ENCODE data around the gene LHFPL4. TPM values are rescaled to one million over a fixed set of nuclear protein-coding genes. Genes with fewer than 3 reads are reported as not detected.

The LHFPL4 gene
- total and polyA plus RNA-seq, 2 of the 8 experiments (the other 6 are each of a cell fraction or from before 2014, with no cell fraction given), result 5.0 to 16.9 TPM

DNA sequence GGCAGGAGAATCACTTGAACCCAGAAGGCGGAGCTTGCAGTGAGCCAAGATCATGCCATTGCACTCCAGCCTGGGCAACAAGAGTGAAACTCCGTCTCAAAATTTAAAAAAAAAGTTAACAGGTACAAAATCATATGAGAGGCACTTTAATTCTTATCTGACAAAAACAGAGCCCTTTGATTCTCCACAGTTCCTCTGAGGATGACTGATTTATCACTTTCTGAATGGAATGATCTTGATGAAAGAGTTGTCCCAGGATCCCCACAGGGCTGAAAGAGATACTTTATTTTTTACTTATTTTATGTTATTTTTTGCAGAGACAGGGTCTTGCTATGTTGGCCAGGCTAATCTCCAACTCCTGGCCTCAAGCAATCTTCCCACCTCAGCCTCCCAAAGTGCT is 4.0 kb downstream of the LHFPL4 start (continued):
- TF ChIP-seq, protein P1, sequence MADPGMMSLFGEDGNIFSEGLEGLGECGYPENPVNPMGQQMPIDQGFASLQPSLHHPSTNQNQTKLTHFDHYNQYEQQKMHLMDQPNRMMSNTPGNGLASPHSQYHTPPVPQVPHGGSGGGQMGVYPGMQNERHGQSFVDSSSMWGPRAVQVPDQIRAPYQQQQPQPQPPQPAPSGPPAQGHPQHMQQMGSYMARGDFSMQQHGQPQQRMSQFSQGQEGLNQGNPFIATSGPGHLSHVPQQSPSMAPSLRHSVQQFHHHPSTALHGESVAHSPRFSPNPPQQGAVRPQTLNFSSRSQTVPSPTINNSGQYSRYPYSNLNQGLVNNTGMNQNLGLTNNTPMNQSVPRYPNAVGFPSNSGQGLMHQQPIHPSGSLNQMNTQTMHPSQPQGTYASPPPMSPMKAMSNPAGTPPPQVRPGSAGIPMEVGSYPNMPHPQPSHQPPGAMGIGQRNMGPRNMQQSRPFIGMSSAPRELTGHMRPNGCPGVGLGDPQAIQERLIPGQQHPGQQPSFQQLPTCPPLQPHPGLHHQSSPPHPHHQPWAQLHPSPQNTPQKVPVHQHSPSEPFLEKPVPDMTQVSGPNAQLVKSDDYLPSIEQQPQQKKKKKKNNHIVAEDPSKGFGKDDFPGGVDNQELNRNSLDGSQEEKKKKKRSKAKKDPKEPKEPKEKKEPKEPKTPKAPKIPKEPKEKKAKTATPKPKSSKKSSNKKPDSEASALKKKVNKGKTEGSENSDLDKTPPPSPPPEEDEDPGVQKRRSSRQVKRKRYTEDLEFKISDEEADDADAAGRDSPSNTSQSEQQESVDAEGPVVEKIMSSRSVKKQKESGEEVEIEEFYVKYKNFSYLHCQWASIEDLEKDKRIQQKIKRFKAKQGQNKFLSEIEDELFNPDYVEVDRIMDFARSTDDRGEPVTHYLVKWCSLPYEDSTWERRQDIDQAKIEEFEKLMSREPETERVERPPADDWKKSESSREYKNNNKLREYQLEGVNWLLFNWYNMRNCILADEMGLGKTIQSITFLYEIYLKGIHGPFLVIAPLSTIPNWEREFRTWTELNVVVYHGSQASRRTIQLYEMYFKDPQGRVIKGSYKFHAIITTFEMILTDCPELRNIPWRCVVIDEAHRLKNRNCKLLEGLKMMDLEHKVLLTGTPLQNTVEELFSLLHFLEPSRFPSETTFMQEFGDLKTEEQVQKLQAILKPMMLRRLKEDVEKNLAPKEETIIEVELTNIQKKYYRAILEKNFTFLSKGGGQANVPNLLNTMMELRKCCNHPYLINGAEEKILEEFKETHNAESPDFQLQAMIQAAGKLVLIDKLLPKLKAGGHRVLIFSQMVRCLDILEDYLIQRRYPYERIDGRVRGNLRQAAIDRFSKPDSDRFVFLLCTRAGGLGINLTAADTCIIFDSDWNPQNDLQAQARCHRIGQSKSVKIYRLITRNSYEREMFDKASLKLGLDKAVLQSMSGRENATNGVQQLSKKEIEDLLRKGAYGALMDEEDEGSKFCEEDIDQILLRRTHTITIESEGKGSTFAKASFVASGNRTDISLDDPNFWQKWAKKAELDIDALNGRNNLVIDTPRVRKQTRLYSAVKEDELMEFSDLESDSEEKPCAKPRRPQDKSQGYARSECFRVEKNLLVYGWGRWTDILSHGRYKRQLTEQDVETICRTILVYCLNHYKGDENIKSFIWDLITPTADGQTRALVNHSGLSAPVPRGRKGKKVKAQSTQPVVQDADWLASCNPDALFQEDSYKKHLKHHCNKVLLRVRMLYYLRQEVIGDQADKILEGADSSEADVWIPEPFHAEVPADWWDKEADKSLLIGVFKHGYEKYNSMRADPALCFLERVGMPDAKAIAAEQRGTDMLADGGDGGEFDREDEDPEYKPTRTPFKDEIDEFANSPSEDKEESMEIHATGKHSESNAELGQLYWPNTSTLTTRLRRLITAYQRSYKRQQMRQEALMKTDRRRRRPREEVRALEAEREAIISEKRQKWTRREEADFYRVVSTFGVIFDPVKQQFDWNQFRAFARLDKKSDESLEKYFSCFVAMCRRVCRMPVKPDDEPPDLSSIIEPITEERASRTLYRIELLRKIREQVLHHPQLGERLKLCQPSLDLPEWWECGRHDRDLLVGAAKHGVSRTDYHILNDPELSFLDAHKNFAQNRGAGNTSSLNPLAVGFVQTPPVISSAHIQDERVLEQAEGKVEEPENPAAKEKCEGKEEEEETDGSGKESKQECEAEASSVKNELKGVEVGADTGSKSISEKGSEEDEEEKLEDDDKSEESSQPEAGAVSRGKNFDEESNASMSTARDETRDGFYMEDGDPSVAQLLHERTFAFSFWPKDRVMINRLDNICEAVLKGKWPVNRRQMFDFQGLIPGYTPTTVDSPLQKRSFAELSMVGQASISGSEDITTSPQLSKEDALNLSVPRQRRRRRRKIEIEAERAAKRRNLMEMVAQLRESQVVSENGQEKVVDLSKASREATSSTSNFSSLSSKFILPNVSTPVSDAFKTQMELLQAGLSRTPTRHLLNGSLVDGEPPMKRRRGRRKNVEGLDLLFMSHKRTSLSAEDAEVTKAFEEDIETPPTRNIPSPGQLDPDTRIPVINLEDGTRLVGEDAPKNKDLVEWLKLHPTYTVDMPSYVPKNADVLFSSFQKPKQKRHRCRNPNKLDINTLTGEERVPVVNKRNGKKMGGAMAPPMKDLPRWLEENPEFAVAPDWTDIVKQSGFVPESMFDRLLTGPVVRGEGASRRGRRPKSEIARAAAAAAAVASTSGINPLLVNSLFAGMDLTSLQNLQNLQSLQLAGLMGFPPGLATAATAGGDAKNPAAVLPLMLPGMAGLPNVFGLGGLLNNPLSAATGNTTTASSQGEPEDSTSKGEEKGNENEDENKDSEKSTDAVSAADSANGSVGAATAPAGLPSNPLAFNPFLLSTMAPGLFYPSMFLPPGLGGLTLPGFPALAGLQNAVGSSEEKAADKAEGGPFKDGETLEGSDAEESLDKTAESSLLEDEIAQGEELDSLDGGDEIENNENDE (IDR thresholded peaks at IDR 0.05; ENCODE audit: insufficient replicate concordance, low read length), result no peak
- TF ChIP-seq EZH2 (IDR thresholded peaks at IDR 0.05; ENCODE audit: low read depth, low read length, severe bottlenecking) (no peak), KDM1A (IDR thresholded peaks at IDR 0.05; ENCODE audit: borderline replicate concordance, low read length) (no peak), BACH1 (IDR thresholded peaks at IDR 0.05; ENCODE audit: low read length) (no peak), SIRT6 (IDR thresholded peaks at IDR 0.05; ENCODE audit: low read length) (no peak), RAD21 (IDR thresholded peaks at IDR 0.05 in 1 of 2, conservative IDR thresholded peaks at IDR 0.05 in 1 of 2; ENCODE audit: low read depth in 2 of 2, low read length in 2 of 2) (no peak), CHD2 (IDR thresholded peaks at IDR 0.05; ENCODE audit: low read length) (no peak), SIN3A (conservative IDR thresholded peaks at IDR 0.05 in 1 of 2, IDR thresholded peaks at IDR 0.05 in 1 of 2; ENCODE audit: low read depth in 1 of 2, low read length in 2 of 2) (no peak), KDM4A (IDR thresholded peaks at IDR 0.05; ENCODE audit: low read depth, low read length, severe bottlenecking) (no peak), POLR2AphosphoS5 (IDR thresholded peaks at IDR 0.05; ENCODE audit: low read depth, low read length) (no peak), CREB1 (IDR thresholded peaks at IDR 0.05) (no peak), GABPA (IDR thresholded peaks at IDR 0.05; ENCODE audit: borderline replicate concordance, insufficient read depth, low read length) (no peak)

All from H1 (cell line).